ENCODE data around the gene STAB2.

STAB2 gene

GRCh38 chr12:103805655-103806360 is 218.7 kb downstream of the STAB2 start:
- peaks cover 56% of the 10 kb centered on the region for H3K4me1 ChIP-seq (ENCODE audit: insufficient read depth, poor library complexity, severe bottlenecking)
- TF ChIP-seq CTCF (IDR thresholded peaks at IDR 0.05; ENCODE audit: poor library complexity, severe bottlenecking): no peak
- H3K4me3 ChIP-seq (ENCODE audit: severe bottlenecking): no peak overlapping the region
- H3K27me3 ChIP-seq (ENCODE audit: insufficient read depth, poor library complexity, severe bottlenecking): no peaks in the 10 kb centered on the region
- H3K36me3 ChIP-seq (ENCODE audit: low read depth): peaks cover 11% of the 10 kb centered on the region; the same call in 1 of the 2 replicates
- H3K27ac ChIP-seq (ENCODE audit: poor library complexity, severe bottlenecking): peak overlapping the region; percentile 88
- no peaks in the 10 kb centered on the region for H3K9me3 ChIP-seq (ENCODE audit: severe bottlenecking)
- DNase-seq (ENCODE audit: low spot score) (no peak), ATAC-seq (ENCODE audit: low read depth) (no peak)

GRCh38 chr12:103806803-103807202 is 219.7 kb downstream of the STAB2 start:
- no peak for TF ChIP-seq CTCF (IDR thresholded peaks at IDR 0.05; ENCODE audit: poor library complexity, severe bottlenecking)
- Histone ChIP-seq H3K27ac (ENCODE audit: poor library complexity, severe bottlenecking) (peak overlapping the region; percentile 88), H3K36me3 (ENCODE audit: low read depth) (peaks cover 15% of the 10 kb centered on the region)

GRCh38 chr12:103807561-103808238 is 220.6 kb downstream of the STAB2 start:
- H3K4me3 ChIP-seq (ENCODE audit: severe bottlenecking): no peak overlapping the region
- no peaks in the 10 kb centered on the region for H3K9me3 ChIP-seq (ENCODE audit: severe bottlenecking)
- ATAC-seq (ENCODE audit: low read depth) (no peak), DNase-seq (ENCODE audit: low spot score) (no peak)
- no peak overlapping the region for H3K27ac ChIP-seq (ENCODE audit: poor library complexity, severe bottlenecking)
- H3K27me3 ChIP-seq (ENCODE audit: insufficient read depth, poor library complexity, severe bottlenecking): no peaks in the 10 kb centered on the region
- H3K36me3 ChIP-seq (ENCODE audit: low read depth): peaks cover 24% of the 10 kb centered on the region
- TF ChIP-seq CTCF (IDR thresholded peaks at IDR 0.05; ENCODE audit: poor library complexity, severe bottlenecking): no peak
- H3K4me1 ChIP-seq (ENCODE audit: insufficient read depth, poor library complexity, severe bottlenecking): peaks cover 41% of the 10 kb centered on the region

More at GRCh38 chr12:103806803-103807202, 219.7 kb downstream of the STAB2 start:
- Histone ChIP-seq H3K4me3 (ENCODE audit: severe bottlenecking) (no peak overlapping the region), H3K9me3 (ENCODE audit: severe bottlenecking) (no peaks in the 10 kb centered on the region), H3K27me3 (ENCODE audit: insufficient read depth, poor library complexity, severe bottlenecking) (no peaks in the 10 kb centered on the region), H3K4me1 (ENCODE audit: insufficient read depth, poor library complexity, severe bottlenecking) (peaks cover 50% of the 10 kb centered on the region)
- DNase-seq (ENCODE audit: low spot score): no peak
- no peak for ATAC-seq (ENCODE audit: low read depth)

GRCh38 chr12:103808239-103808880 is 221.3 kb downstream of the STAB2 start:
- Histone ChIP-seq H3K9me3 (ENCODE audit: severe bottlenecking) (no peaks in the 10 kb centered on the region), H3K27me3 (ENCODE audit: insufficient read depth, poor library complexity, severe bottlenecking) (no peaks in the 10 kb centered on the region), H3K36me3 (ENCODE audit: low read depth) (peaks cover 30% of the 10 kb centered on the region), H3K4me1 (ENCODE audit: insufficient read depth, poor library complexity, severe bottlenecking) (peaks cover 35% of the 10 kb centered on the region), H3K4me3 (ENCODE audit: severe bottlenecking) (no peak overlapping the region), H3K27ac (ENCODE audit: poor library complexity, severe bottlenecking) (no peak overlapping the region)
- DNase-seq (ENCODE audit: low spot score) (no peak), ATAC-seq (ENCODE audit: low read depth) (no peak)
- no peak for TF ChIP-seq CTCF (IDR thresholded peaks at IDR 0.05; ENCODE audit: poor library complexity, severe bottlenecking)

Data from RWPE2 (cell line).